ENCODE data around the gene C5orf63.

- TF ChIP-seq, protein P1, sequence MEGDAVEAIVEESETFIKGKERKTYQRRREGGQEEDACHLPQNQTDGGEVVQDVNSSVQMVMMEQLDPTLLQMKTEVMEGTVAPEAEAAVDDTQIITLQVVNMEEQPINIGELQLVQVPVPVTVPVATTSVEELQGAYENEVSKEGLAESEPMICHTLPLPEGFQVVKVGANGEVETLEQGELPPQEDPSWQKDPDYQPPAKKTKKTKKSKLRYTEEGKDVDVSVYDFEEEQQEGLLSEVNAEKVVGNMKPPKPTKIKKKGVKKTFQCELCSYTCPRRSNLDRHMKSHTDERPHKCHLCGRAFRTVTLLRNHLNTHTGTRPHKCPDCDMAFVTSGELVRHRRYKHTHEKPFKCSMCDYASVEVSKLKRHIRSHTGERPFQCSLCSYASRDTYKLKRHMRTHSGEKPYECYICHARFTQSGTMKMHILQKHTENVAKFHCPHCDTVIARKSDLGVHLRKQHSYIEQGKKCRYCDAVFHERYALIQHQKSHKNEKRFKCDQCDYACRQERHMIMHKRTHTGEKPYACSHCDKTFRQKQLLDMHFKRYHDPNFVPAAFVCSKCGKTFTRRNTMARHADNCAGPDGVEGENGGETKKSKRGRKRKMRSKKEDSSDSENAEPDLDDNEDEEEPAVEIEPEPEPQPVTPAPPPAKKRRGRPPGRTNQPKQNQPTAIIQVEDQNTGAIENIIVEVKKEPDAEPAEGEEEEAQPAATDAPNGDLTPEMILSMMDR (IDR thresholded peaks at IDR 0.05 in 4 of 5, conservative IDR thresholded peaks at IDR 0.05 in 1 of 5): no peak
- no peak for TF ChIP-seq POLR2A (IDR thresholded peaks at IDR 0.05)
Observed at GRCh38 chr5:127041571-127041970, 31.7 kb downstream of the C5orf63 start.

Measured in gastrocnemius medialis (tissue), 4 donors.